ENCODE measurements around the gene IFFO2. TPM values are rescaled to one million over a fixed set of nuclear protein-coding genes. Genes with fewer than 3 reads are reported as not detected.
"Not testable (repeated sequence)": the region's sequence is repeated elsewhere in the genome, so short reads cannot be mapped to it uniquely, and the experiment has no call there.

The IFFO2 gene
- total and polyA plus RNA-seq, 12 donors: 5.9 to 23.4 (median 15.8) TPM

DNA sequence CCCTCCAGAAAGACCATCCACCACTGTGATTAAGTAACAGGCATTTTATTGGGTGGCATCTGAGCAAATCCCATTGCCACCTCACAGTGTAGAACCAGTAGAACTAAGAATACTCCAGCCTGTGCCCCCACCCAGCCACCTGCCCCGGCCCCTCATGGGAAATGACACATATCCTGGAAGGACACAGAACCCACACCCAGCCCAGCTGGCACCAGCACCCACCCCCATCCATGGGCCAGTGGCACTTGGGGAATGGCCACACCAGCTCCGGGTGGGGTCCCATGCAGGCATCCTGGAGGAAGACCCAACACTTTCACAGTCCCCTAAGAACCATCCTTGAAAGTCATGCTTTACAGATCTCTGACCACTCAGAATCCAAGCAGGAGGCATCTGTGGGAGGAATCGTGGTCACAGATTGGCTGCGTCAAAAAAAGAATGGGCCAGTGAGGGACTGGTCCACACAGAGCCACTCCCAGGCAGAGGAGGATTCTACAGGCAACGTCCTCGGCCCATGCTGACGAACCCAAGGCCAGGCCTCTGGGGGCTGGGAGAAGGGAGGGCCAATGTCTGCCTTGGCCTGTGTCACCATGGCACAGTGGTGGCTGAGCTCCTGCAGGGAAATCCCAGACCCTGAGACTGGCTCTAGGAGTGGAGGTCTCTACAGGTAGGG, 84.9 kb downstream of the IFFO2 start:
- no peaks in the 10 kb centered on the region for H3K27me3 ChIP-seq
- DNase-seq: peak in 4 of 7 donors; percentile 45 to 73 (median 58)
- no peak overlapping the region for H3K27ac ChIP-seq
- intact Hi-C loops (cut with DNase I): loop anchor here in 1 of 2 donors (5.0 to 10.0 kb wide), 2 partner anchors 54 to 167 kb away; no protein-coding TSS in a partner anchor
- no peaks in the 10 kb centered on the region for H3K4me1 ChIP-seq (replicated peaks in 1 of 2)
- no peak overlapping the region for H3K4me3 ChIP-seq
- H3K36me3 ChIP-seq (replicated peaks in 1 of 2): no peaks in the 10 kb centered on the region
- no peaks in the 10 kb centered on the region for H3K9me3 ChIP-seq (replicated peaks in 1 of 3)
- 49 to 83% (median 64%) methylated on average over 2 to 7 of the region's 7 CpGs for WGBS, 4 donors
- TF ChIP-seq POLR2A (IDR thresholded peaks at IDR 0.05) (no peak), CTCF (IDR thresholded peaks at IDR 0.05) (no peak)

DNA sequence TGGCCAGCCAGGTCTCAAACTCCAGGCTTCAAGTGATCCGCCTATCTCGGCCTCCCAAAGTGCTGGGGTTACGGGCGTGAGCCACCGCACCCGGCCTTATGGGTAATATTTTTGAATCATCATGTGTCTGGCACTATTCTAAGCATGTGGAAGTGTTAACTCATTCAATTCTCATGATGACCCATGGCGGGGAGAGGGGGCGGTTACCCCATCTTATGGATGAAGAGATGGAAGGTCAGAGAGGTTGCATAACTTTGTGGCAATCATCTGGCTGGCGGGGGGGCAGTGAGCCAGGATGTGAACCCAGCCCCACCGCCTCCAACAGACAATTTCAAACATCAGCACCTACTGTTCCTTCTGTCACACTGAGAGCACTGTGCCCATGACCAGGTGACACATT, 85.5 kb downstream of the IFFO2 start:
- H3K4me1 ChIP-seq (replicated peaks in 1 of 2): no peaks in the 10 kb centered on the region
- no peak overlapping the region for H3K4me3 ChIP-seq
- no peaks in the 10 kb centered on the region for H3K36me3 ChIP-seq (replicated peaks in 1 of 2)
- no peak overlapping the region for H3K27ac ChIP-seq
- no peaks in the 10 kb centered on the region for H3K9me3 ChIP-seq (replicated peaks in 1 of 3)
- 84 to 90% (median 88%) methylated on average over 10 of the region's 10 CpGs for WGBS, 4 donors
- no peaks in the 10 kb centered on the region for H3K27me3 ChIP-seq
- TF ChIP-seq CTCF (IDR thresholded peaks at IDR 0.05) (no peak), POLR2A (IDR thresholded peaks at IDR 0.05) (no peak)
- intact Hi-C loops (cut with DNase I): loop anchor here in 1 of 2 donors (5.0 to 10.0 kb wide), 2 partner anchors 54 to 166 kb away; no protein-coding TSS in a partner anchor
- no peak for DNase-seq

DNA sequence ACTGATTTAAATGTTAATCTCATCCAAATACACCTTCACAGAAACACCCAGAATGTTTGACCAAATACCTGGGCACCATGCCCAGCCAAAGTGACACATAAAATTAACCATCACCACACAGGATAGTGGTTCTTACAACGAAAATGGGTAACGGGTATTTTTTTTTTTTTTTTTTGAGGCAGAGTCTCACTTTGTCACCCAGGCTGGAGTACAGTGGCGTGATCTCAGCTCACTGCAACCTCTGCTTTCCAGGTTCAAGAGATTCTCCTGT, 85.9 kb downstream of the IFFO2 start:
- H3K27ac ChIP-seq; H3K9me3 ChIP-seq (replicated peaks in 1 of 3); H3K4me1 ChIP-seq (replicated peaks in 1 of 2); H3K36me3 ChIP-seq (replicated peaks in 1 of 2); H3K27me3 ChIP-seq; H3K4me3 ChIP-seq; DNase-seq: not testable (repeated sequence)
- WGBS, 4 donors: 58 to 72% (median 67%) methylated on average over 3 of the region's 3 CpGs
- intact Hi-C loops (cut with DNase I): loop anchor here in 1 of 2 donors (5.0 to 10.0 kb wide), 2 partner anchors 53 to 166 kb away; no protein-coding TSS in a partner anchor

DNA sequence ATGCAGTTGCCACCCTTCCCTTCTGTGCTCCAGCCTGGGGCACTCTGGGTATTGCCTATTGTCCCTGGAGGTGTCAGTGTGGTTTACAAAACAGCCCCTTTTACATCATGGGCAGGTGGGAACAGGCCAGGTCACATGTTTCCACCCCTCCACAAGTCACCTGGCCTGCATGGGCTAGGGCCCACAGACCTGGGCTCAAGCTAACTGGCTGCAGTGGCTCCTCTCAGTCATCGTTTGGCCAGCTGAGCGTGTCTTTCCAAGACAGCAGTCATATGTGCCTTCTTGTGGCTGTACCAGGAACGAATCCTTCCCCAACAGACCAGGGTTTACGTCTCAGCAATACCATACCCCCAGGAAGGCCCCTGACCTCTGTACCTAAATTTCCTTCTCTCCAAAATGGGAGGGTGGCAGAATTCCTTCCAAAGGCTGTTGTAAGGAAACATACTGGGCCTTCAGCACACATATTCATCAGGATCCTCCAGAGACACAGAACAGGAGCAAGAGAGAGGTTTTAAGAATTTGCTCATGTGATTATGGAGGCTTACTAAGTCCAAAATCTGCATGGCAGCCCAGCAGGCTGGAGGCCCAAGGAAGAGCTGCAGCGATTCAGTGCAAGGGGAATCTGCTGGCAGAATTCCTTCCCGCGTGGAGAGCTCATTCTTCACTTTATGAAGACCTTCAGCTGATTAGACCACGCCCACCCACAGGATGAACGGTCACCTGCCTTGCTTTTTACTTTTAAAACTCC, 86.5 kb downstream of the IFFO2 start:
- H3K36me3 ChIP-seq (replicated peaks in 1 of 2): no peaks in the 10 kb centered on the region
- H3K9me3 ChIP-seq (replicated peaks in 1 of 3): no peaks in the 10 kb centered on the region
- no peak overlapping the region for H3K27ac ChIP-seq
- intact Hi-C loops (cut with DNase I): loop anchor here in 1 of 2 donors (5.0 to 10.0 kb wide), 2 partner anchors 53 to 165 kb away; no protein-coding TSS in a partner anchor
- no peaks in the 10 kb centered on the region for H3K27me3 ChIP-seq
- no peak for DNase-seq
- WGBS, 4 donors: 75 to 79% (median 76%) methylated on average over 9 of the region's 9 CpGs
- TF ChIP-seq CTCF (IDR thresholded peaks at IDR 0.05) (no peak), POLR2A (IDR thresholded peaks at IDR 0.05) (no peak)
- H3K4me1 ChIP-seq (replicated peaks in 1 of 2): no peaks in the 10 kb centered on the region
- no peak overlapping the region for H3K4me3 ChIP-seq
